Ishikawa (cell line): Measurements from ENCODE around the gene B4GAT1.

Source experiments
- CEBPB ChIP-seq: IDR thresholded peaks from 2 replicates; pipeline ENCODE4 v1.6.1; 2012
- CREB1 ChIP-seq: IDR thresholded peaks from 2 replicates; pipeline ENCODE4 v1.6.1; 2012; ENCODE audit warnings: low read depth
- EGR1 ChIP-seq: IDR thresholded peaks from 2 replicates; pipeline ENCODE4 v1.6.1; 2012
- EP300 ChIP-seq: IDR thresholded peaks from 2 replicates; pipeline ENCODE4 v1.6.1; 2012; ENCODE audit warnings: borderline replicate concordance
- FOXM1 ChIP-seq: IDR thresholded peaks from 2 replicates; pipeline ENCODE4 v1.6.1; 2012; ENCODE audit warnings: low read depth, borderline replicate concordance
- MAX ChIP-seq: IDR thresholded peaks from 2 replicates; pipeline ENCODE4 v1.6.1; 2012
- RAD21 ChIP-seq: IDR thresholded peaks from 2 replicates; pipeline ENCODE4 v1.6.1; 2012; ENCODE audit warnings: low read depth
- REST ChIP-seq: IDR thresholded peaks from 2 replicates; pipeline ENCODE4 v1.6.1; 2012; ENCODE audit warnings: low read depth, mild to moderate bottlenecking
- TAF1 ChIP-seq: IDR thresholded peaks from 2 replicates; pipeline ENCODE4 v1.6.1; 2012; ENCODE audit warnings: low read depth, mild to moderate bottlenecking
- TCF12 ChIP-seq: IDR thresholded peaks from 2 replicates; pipeline ENCODE4 v1.6.1; 2012; ENCODE audit warnings: low read depth
- TEAD4 ChIP-seq: IDR thresholded peaks from 2 replicates; pipeline ENCODE4 v1.6.1; 2012
- USF1 ChIP-seq: IDR thresholded peaks from 2 replicates; pipeline ENCODE4 v1.6.1; 2012
- YY1 ChIP-seq: IDR thresholded peaks from 2 replicates; pipeline ENCODE4 v1.6.1; 2012; ENCODE audit warnings: low read depth
- ZBTB7A ChIP-seq: IDR thresholded peaks from 2 replicates; pipeline ENCODE4 v1.6.1; 2012; ENCODE audit warnings: low read depth

- no peak for TF ChIP-seq EP300
- peak; percentile 46; the same call in 1 of the 2 replicates for TF ChIP-seq MAX
- TF ChIP-seq RAD21: peak; percentile 94
- no peak; the same call in 1 of the 2 replicates for TF ChIP-seq TAF1
- no peak for TF ChIP-seq REST
- no peak for TF ChIP-seq CREB1
- TF ChIP-seq TCF12: no peak
- no peak for TF ChIP-seq USF1
- TF ChIP-seq CEBPB: no peak
- no peak for TF ChIP-seq TEAD4
- TF ChIP-seq EGR1: peak; percentile 50; the same call in 1 of the 2 replicates
- TF ChIP-seq ZBTB7A: no peak
- no peak for TF ChIP-seq YY1
- no peak for TF ChIP-seq FOXM1
Measured at GRCh38 chr11:66311965-66312548, 35.4 kb downstream of the B4GAT1 start.
